ENCODE measurements around the gene ACOX3.
"Not testable (repeated sequence)": the region's sequence is repeated elsewhere in the genome, so short reads cannot be mapped to it uniquely, and the experiment has no call there.

The ACOX3 gene

GRCh38 chr4:8440492-8441311, at the start of gene ACOX3, which contains the start of gene TRMT44:
Gene ACOX3 (minus strand): TSS chr4:8440723. CDS start chr4:8416521, 24,202 bp downstream.
Gene TRMT44 (plus strand): TSS chr4:8440777. CDS start chr4:8440823, 46 bp downstream.
- peak; percentile 79 for DNase-seq (ENCODE audit: low read depth, low spot score)

- DNase-seq (ENCODE audit: low read depth, low spot score): no peak
Measured at GRCh38 chr4:8488791-8489369, 48.4 kb upstream of the ACOX3 start.

- DNase-seq (ENCODE audit: low read depth, low spot score): not testable (repeated sequence)
Measured at GRCh38 chr4:8486643-8487042, 46.1 kb upstream of the ACOX3 start.

GRCh38 chr4:8480221-8480620, 39.7 kb upstream of the ACOX3 start:
- no peak for DNase-seq (ENCODE audit: low read depth, low spot score)

- no peak for DNase-seq (ENCODE audit: low read depth, low spot score)
Measured at GRCh38 chr4:8478801-8479744, 38.5 kb upstream of the ACOX3 start.

GRCh38 chr4:8478371-8478770, 37.8 kb upstream of the ACOX3 start:
- no peak for DNase-seq (ENCODE audit: low read depth, low spot score)

GRCh38 chr4:8477676-8478075, 37.2 kb upstream of the ACOX3 start:
- no peak for DNase-seq (ENCODE audit: low read depth, low spot score)

- no peak for DNase-seq (ENCODE audit: low read depth, low spot score)
Measured at GRCh38 chr4:8477095-8477635, 36.6 kb upstream of the ACOX3 start.

- DNase-seq (ENCODE audit: low read depth, low spot score): no peak
Measured at GRCh38 chr4:8475751-8476575, 35.4 kb upstream of the ACOX3 start.

GRCh38 chr4:8474856-8475255, 34.3 kb upstream of the ACOX3 start:
- DNase-seq (ENCODE audit: low read depth, low spot score): no peak

- no peak for DNase-seq (ENCODE audit: low read depth, low spot score)
Measured at GRCh38 chr4:8473920-8474590, 33.5 kb upstream of the ACOX3 start.

GRCh38 chr4:8473198-8473919, 32.8 kb upstream of the ACOX3 start:
- DNase-seq (ENCODE audit: low read depth, low spot score): no peak

GRCh38 chr4:8472689-8473197, 32.2 kb upstream of the ACOX3 start:
- peak; percentile 98 for DNase-seq (ENCODE audit: low read depth, low spot score)

- DNase-seq (ENCODE audit: low read depth, low spot score): no peak
Measured at GRCh38 chr4:8472158-8472688, 31.7 kb upstream of the ACOX3 start.

GRCh38 chr4:8471211-8471875, 30.8 kb upstream of the ACOX3 start:
- DNase-seq (ENCODE audit: low read depth, low spot score): no peak

GRCh38 chr4:8470451-8471024, 30.0 kb upstream of the ACOX3 start:
- DNase-seq (ENCODE audit: low read depth, low spot score): no peak

- DNase-seq (ENCODE audit: low read depth, low spot score): no peak
Measured at GRCh38 chr4:8469550-8469949, 29.0 kb upstream of the ACOX3 start.
